Measurements from ENCODE around the gene DAPK1.

The DAPK1 gene

GRCh38 chr9:87708986-87709728 lies 211.5 kb downstream of the DAPK1 start:
- TF ChIP-seq, protein P1, sequence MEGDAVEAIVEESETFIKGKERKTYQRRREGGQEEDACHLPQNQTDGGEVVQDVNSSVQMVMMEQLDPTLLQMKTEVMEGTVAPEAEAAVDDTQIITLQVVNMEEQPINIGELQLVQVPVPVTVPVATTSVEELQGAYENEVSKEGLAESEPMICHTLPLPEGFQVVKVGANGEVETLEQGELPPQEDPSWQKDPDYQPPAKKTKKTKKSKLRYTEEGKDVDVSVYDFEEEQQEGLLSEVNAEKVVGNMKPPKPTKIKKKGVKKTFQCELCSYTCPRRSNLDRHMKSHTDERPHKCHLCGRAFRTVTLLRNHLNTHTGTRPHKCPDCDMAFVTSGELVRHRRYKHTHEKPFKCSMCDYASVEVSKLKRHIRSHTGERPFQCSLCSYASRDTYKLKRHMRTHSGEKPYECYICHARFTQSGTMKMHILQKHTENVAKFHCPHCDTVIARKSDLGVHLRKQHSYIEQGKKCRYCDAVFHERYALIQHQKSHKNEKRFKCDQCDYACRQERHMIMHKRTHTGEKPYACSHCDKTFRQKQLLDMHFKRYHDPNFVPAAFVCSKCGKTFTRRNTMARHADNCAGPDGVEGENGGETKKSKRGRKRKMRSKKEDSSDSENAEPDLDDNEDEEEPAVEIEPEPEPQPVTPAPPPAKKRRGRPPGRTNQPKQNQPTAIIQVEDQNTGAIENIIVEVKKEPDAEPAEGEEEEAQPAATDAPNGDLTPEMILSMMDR (IDR thresholded peaks at IDR 0.05; ENCODE audit: extremely low read depth, missing control alignments), result no peak
- no peak for DNase-seq (ENCODE audit: low spot score)

- TF ChIP-seq, protein P1 (IDR thresholded peaks at IDR 0.05; ENCODE audit: extremely low read depth, missing control alignments), result no peak
- DNase-seq (ENCODE audit: low spot score), result no peak
Measured at GRCh38 chr9:87710443-87710842, 212.8 kb downstream of the DAPK1 start.

GRCh38 chr9:87711857-87712800 lies 214.5 kb downstream of the DAPK1 start:
- TF ChIP-seq, protein P1 (IDR thresholded peaks at IDR 0.05; ENCODE audit: extremely low read depth, missing control alignments), result no peak
- no peak for DNase-seq (ENCODE audit: low spot score)

DNA sequence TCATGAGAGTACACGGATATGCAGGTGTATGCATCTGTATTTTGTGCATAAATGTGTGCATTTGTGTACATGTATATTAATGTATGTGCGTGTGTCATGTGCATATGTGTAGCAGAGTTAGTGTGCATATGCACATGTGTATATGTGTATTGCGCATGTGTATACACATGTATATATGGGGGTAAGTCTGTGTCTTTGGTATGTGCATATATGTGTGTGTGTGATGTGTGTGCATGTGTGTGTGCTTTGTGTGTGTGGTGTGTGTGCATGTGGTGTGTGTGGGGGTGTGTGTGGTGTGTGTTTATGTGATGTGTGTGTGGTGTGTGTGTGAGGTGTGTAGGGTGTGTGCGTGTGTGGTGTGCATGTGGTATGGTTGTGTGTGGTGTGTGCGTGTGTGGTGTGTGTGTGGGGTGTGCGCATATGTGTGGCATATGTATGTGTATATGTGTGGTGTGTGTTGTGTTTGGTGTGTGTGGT lies 215.2 kb downstream of the DAPK1 start:
- DNase-seq (ENCODE audit: low spot score), result no peak
- TF ChIP-seq, protein P1 (IDR thresholded peaks at IDR 0.05; ENCODE audit: extremely low read depth, missing control alignments), result no peak

DNA sequence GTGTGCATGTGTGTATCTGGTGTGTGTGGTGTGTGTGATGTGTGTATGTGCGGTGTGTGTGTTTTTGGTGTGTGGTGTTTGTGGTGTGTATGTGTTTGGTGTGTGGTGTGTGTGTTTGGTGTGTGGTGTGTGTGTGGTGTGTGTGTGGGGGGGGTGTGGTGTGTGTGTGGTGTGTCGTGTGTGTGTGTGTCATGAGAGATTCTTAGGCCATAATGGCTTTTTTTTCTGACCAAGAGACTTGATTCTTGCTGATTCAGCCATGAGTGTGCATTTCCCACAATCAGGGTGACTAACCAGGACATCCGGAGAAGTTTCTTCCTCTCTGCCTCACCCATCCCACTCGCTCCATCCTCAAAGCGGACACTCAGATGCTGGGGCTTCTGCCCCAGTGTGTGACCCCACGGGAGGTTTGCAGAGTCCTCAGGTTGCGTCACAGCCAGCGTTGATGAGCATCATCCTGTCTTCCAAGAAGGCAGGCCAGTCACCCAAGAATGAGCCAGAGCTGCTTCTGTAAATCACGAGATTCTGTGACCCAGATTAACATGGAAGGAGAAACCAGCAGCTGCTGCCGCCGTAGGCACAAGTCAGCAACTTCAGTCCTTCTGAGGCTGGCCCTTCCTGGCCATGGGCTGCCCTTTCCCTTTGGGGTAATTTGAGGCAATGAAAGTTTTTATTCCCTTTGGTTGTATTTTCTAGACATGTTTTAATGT lies 215.8 kb downstream of the DAPK1 start:
- DNase-seq (ENCODE audit: low spot score), result no peak
- TF ChIP-seq, protein P1 (IDR thresholded peaks at IDR 0.05; ENCODE audit: extremely low read depth, missing control alignments), result no peak

- no peak for DNase-seq (ENCODE audit: low spot score)
- TF ChIP-seq, protein P1 (IDR thresholded peaks at IDR 0.05; ENCODE audit: extremely low read depth, missing control alignments), result no peak
Measured at GRCh38 chr9:87713988-87714330, 216.3 kb downstream of the DAPK1 start.
